HG03025 (cell line): Measurements from ENCODE around the gene LYRM4.

Experiments
- ATAC-seq: cut with Tn5 transposase; IDR thresholded peaks from one replicate; pipeline ENCODE4 v1.9.1; 2021; ENCODE audit warnings: mild to moderate bottlenecking, moderate library complexity; ENCODE audit not compliant: unreplicated experiment, low FRiP score

LYRM4 gene

GRCh38 chr6:5208057-5208456 is 52.7 kb downstream of the LYRM4 start:
- ATAC-seq, result no peak

GRCh38 chr6:5206920-5207561 is 53.7 kb downstream of the LYRM4 start:
- ATAC-seq, result no peak

- ATAC-seq, result no peak
These were observed 54.6 kb downstream of the LYRM4 start for GRCh38 chr6:5205877-5206850.

DNA sequence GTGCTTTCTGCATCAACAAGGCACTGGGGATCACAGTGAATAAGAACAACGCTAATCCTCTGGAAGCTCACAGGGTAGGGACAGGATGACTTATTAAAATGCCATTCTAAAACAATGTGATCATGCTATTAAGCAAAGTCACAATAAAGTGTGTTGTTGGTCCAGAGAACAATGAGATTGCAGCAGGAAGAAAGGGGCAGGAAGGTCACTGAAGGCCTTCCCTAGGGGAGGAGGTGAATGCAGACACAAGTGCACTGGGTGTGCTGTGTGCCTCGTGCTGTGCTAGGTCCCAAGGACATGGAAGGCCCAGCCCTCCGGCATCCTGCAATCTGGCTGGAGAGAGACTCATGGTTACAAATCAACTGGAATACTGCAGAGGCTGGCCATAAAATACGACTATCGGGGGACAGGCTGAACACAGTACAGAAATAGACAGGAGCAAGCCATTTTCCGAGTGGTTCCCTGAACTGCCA is 55.7 kb downstream of the LYRM4 start:
- no peak for ATAC-seq

- no peak for ATAC-seq
These were observed 56.4 kb downstream of the LYRM4 start for GRCh38 chr6:5204376-5204775.

DNA sequence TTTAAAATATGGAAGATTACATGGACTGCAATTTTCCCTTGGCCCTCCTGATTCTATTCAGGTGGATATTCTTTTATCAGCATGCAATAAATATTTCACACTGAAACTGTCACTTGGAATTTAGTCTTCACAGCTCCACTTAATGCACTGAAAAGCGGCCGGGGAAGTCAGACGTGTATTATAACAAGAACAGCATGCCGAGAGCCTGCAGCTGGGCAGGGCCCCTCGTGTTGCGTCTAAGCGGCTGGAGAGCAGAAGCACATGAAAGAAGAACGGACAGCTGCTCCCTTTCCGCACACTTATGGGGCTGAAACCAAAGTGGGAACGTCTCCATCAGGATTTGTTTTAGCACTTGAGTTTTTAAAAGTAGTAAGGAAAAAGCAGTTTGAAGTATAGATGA is 57.2 kb downstream of the LYRM4 start:
- no peak for ATAC-seq

DNA sequence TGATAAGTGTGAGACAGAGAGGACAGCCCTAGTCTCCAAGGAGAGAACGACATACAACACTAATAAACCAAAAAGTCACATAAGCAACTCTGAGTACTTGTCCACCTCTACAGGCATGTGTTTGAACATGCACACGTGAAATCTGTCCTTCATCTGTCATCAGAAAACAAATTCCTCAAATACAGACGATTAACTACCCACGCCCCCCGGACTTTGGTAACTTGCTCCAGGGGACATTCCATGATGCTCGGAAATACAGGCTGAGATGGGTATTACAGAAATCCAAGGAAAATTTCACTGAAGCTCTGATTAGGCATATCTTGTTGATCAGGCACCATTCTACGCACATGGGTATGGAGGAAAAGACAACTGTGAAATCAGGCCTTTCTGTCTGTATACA is 57.8 kb downstream of the LYRM4 start:
- no peak for ATAC-seq

- no peak for ATAC-seq
These were observed 58.5 kb downstream of the LYRM4 start for GRCh38 chr6:5202206-5202605.

DNA sequence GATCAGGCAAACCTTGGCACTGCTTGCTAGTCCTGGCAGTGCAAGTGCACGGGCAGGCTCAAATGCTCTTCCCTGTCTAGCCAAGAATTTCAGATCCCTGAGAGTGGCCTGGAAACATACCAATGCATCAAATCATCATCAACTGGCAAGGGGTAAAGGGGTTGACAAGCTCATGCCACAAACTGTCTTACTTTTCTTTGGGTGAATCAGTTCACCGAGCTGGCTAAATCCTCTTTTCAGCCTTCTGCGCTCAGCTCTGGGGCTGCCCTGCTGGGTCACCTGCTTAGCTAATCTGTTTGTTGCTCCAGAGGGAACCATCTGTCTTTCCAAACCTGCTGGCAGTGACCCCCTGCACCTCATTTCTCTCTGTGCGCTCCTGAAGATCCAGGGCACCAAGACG is 59.5 kb downstream of the LYRM4 start:
- no peak for ATAC-seq

DNA sequence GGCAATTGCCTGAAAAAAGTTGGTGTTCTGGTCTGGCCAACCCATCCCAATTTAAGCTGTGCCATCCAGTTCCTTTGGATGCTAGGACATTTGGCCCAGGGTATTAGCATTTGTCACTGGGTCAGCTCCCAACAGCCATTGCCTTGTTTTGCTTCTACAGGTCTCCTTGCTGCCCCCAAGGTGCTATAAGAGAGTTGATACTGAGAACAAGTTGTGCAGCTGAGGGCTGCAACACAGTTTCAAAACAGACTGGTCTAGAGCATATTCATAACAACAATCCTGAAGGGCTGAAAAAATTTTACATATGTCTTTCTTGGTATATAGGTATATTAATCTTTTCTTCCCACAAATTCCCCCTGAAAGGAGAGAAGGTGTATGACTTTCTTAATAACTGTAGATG is 61.0 kb downstream of the LYRM4 start:
- no peak for ATAC-seq

GRCh38 chr6:5199283-5199682 is 61.5 kb downstream of the LYRM4 start:
- ATAC-seq, result no peak

GRCh38 chr6:5197084-5197483 is 63.7 kb downstream of the LYRM4 start:
- ATAC-seq, result no peak

DNA sequence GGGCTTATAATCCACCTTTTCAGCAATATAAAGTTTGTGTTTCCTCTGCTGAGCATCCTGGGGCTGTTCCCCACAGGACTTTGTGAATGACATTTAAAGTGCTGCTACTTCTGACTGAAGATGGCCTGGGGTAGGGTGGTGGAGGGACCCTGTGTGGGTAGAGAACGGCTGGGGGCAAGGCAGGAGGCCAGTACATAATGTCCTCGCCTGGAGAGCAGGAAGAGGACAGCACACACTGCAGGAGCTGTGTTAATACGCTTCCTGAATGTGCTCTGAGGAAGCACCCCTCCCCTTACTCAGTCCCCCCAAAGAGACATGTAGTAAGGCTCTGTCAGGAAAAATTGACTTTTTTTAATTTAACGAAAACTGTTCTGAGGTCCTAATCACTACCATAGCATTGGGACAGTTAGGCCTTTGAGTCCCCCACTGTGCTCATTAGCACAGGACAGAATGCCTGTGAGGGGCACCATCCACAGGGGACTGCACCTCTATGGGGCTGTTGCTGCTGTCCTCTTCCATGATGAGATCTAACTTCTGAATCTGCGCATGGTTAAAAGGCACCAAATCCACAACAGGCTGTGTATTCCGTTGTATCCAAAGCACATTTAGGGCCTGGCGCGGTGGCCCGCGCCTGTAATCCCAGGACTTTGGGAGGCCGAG is 68.5 kb downstream of the LYRM4 start:
- ATAC-seq, result no peak

GRCh38 chr6:5191722-5192121 is 69.0 kb downstream of the LYRM4 start:
- no peak for ATAC-seq

DNA sequence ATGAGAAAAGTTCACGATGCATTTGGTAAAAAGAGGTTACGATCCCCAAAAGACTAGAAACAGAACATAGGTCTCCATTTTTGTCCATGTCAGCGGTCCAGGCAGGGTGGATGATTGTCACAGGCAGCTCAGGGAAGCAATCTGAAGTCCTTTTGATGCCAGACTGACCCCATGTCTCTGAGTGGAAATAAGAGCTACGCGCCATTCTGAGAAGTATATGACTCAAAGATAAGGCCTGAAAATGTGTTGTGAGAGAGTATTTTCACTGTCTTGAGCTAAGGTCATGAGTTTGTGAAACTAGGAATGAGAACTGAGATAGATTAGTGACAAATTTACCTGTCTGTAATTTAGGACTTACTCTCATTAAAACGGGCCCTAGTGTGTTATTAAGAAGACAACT is 69.5 kb downstream of the LYRM4 start:
- no peak for ATAC-seq

GRCh38 chr6:5190507-5190906 is 70.2 kb downstream of the LYRM4 start:
- ATAC-seq, result no peak

GRCh38 chr6:5188646-5189045 is 72.1 kb downstream of the LYRM4 start:
- no peak for ATAC-seq

DNA sequence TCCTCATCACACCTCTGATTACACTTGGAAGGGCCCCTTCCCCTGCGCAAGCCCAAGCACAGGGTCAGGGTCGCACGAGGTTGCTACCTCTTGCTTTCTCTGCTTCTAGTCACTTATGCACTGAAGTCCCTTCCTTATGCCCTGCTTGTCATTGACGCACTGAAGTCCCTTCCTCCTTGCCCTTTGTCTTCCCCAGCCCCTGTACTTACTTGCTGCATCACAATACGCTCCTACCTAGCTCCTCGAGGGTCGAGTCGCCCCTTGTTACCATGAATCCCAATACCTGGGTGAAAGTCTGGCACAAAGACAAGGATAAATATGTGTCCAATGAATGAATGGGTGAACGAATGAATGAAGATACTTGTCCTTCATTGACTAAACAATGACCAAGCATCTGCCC is 75.9 kb downstream of the LYRM4 start:
- ATAC-seq, result no peak

DNA sequence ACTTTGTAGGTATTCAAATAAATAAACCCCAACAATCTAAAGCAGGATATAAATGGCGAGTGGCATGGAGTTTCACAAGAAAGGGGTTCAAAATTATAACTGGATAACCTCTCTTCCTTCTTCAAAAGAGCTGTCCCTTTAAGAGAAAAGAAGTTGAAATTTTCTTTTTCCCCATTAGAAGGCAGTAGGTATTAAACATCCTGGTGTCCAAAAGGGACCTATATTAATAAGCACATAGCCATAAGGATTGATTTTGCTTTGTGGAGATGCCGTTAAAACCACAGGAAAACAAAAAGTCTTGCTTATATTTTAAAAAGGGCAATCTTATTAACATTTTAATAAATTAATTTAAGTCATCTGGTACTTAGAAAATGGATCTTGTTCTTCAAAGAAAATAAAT is 76.5 kb downstream of the LYRM4 start:
- ATAC-seq, result no peak

GRCh38 chr6:5181510-5182317 is 79.0 kb downstream of the LYRM4 start:
- no peak for ATAC-seq
